Measurements from ENCODE around the gene MAB21L2.
"Not testable (repeated sequence)": the region's sequence is repeated elsewhere in the genome, so short reads cannot be mapped to it uniquely, and the experiment has no call there.

The MAB21L2 gene

DNA sequence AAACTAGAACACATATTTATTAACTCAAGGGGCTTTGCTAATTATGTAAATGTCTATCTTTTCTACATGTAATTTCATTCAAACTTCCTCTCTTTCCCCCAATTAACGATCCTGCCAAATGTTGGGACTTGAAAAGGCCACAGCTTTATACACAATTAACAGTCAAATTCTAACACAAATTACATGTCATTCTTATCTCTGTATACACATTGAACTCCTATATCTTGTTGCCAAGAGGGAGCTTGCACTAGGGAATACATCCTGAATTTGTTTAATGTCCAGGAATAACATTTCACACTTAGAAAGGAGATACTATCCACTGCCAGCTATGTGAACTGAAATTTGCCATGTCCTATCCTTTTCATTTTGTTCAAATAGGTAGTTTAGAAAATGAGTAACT lies 38.9 kb upstream of the MAB21L2 start:
- H3K36me3 ChIP-seq (ENCODE audit: insufficient read depth, low read length): no peaks in the 10 kb centered on the region
- H3F3A ChIP-seq (ENCODE audit: low read depth): no peaks in the 10 kb centered on the region
- H3K79me2 ChIP-seq (ENCODE audit: insufficient read depth, low read length): no peaks in the 10 kb centered on the region
- H4K20me1 ChIP-seq (ENCODE audit: insufficient read depth, low read length, poor library complexity, severe bottlenecking): no peaks in the 10 kb centered on the region
- no peaks in the 10 kb centered on the region for H3K4me1 ChIP-seq (ENCODE audit: insufficient read depth, low read length, poor library complexity, severe bottlenecking)
- H3K4me3 ChIP-seq (ENCODE audit: low read length, poor library complexity, severe bottlenecking): no peak overlapping the region
- no peaks in the 10 kb centered on the region for H3K27me3 ChIP-seq (ENCODE audit: insufficient read depth, low read length, poor library complexity, severe bottlenecking)
- no peaks in the 10 kb centered on the region for H3K9me2 ChIP-seq (replicated peaks; ENCODE audit: low read depth, low read length)
- no peak overlapping the region for H2AFZ ChIP-seq (ENCODE audit: low read length)
- no peak overlapping the region for H3K4me2 ChIP-seq (ENCODE audit: low read depth, low read length, poor library complexity, severe bottlenecking)
- H3K9ac ChIP-seq (ENCODE audit: low read depth, low read length, poor library complexity, severe bottlenecking): no peak overlapping the region
- TF ChIP-seq, protein P1, sequence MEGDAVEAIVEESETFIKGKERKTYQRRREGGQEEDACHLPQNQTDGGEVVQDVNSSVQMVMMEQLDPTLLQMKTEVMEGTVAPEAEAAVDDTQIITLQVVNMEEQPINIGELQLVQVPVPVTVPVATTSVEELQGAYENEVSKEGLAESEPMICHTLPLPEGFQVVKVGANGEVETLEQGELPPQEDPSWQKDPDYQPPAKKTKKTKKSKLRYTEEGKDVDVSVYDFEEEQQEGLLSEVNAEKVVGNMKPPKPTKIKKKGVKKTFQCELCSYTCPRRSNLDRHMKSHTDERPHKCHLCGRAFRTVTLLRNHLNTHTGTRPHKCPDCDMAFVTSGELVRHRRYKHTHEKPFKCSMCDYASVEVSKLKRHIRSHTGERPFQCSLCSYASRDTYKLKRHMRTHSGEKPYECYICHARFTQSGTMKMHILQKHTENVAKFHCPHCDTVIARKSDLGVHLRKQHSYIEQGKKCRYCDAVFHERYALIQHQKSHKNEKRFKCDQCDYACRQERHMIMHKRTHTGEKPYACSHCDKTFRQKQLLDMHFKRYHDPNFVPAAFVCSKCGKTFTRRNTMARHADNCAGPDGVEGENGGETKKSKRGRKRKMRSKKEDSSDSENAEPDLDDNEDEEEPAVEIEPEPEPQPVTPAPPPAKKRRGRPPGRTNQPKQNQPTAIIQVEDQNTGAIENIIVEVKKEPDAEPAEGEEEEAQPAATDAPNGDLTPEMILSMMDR (conservative IDR thresholded peaks at IDR 0.05; ENCODE audit: low read length): no peak
- TF ChIP-seq EZH2phosphoT487 (IDR thresholded peaks at IDR 0.05; ENCODE audit: borderline replicate concordance): no peak
- no peaks in the 10 kb centered on the region for H3K9me3 ChIP-seq (ENCODE audit: insufficient read depth, low read depth, low read length)

- Histone ChIP-seq H3K9me2 (replicated peaks; ENCODE audit: low read depth, low read length) (no peaks in the 10 kb centered on the region), H3K4me2 (ENCODE audit: low read depth, low read length, poor library complexity, severe bottlenecking) (no peak overlapping the region), H3K9ac (ENCODE audit: low read depth, low read length, poor library complexity, severe bottlenecking) (no peak overlapping the region), H3F3A (ENCODE audit: low read depth) (no peaks in the 10 kb centered on the region), H3K4me1 (ENCODE audit: insufficient read depth, low read length, poor library complexity, severe bottlenecking) (no peaks in the 10 kb centered on the region), H4K20me1 (ENCODE audit: insufficient read depth, low read length, poor library complexity, severe bottlenecking) (no peaks in the 10 kb centered on the region), H3K36me3 (ENCODE audit: insufficient read depth, low read length) (no peaks in the 10 kb centered on the region), H3K4me3 (ENCODE audit: low read length, poor library complexity, severe bottlenecking) (no peak overlapping the region), H3K9me3 (ENCODE audit: insufficient read depth, low read depth, low read length) (no peaks in the 10 kb centered on the region), H2AFZ (ENCODE audit: low read length) (no peak overlapping the region), H3K27me3 (ENCODE audit: insufficient read depth, low read length, poor library complexity, severe bottlenecking) (no peaks in the 10 kb centered on the region), H3K79me2 (ENCODE audit: insufficient read depth, low read length) (no peaks in the 10 kb centered on the region)
- TF ChIP-seq, protein P1 (conservative IDR thresholded peaks at IDR 0.05; ENCODE audit: low read length): no peak
- TF ChIP-seq EZH2phosphoT487 (IDR thresholded peaks at IDR 0.05; ENCODE audit: borderline replicate concordance): no peak
These were observed 35.7 kb upstream of the MAB21L2 start for GRCh38 chr4:150546286-150546685.

DNA sequence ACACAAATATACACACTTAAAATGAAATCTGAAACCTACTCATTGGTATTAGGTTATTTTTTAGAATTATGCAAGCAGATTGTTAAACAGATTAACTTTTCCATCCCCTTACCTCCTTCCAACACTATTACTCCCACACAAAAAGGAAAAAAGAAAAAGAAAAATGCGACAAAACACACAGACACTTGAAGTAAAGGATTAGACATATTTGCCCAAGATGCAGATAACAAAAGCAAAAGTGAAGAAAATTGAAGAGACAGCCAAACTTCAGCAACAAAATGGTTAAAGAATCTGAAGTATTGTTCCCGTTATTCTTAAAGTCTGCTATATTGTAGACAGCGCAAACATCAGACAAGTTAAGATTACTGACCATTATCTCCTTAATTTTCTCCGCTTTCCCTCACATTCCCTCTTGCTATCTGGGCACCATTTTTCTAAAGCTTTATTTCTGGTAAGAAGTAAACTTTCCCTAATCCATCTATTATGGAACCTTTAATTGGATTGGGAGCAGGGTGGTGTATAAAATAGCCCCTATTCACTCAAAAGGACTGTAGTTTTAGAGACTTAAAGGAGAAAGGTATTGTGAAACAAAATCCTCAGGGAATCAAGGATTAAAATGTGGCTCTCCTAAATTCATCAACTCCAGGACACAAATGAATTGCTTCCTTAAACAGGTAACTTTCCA lies 34.7 kb upstream of the MAB21L2 start:
- H3K9ac ChIP-seq (ENCODE audit: low read depth, low read length, poor library complexity, severe bottlenecking): no peak overlapping the region
- H3K4me3 ChIP-seq (ENCODE audit: low read length, poor library complexity, severe bottlenecking): no peak overlapping the region
- H3K4me1 ChIP-seq (ENCODE audit: insufficient read depth, low read length, poor library complexity, severe bottlenecking): no peaks in the 10 kb centered on the region
- no peaks in the 10 kb centered on the region for H3K27me3 ChIP-seq (ENCODE audit: insufficient read depth, low read length, poor library complexity, severe bottlenecking)
- no peak overlapping the region for H3K4me2 ChIP-seq (ENCODE audit: low read depth, low read length, poor library complexity, severe bottlenecking)
- no peaks in the 10 kb centered on the region for H3K36me3 ChIP-seq (ENCODE audit: insufficient read depth, low read length)
- H4K20me1 ChIP-seq (ENCODE audit: insufficient read depth, low read length, poor library complexity, severe bottlenecking): no peaks in the 10 kb centered on the region
- H2AFZ ChIP-seq (ENCODE audit: low read length): no peak overlapping the region
- no peaks in the 10 kb centered on the region for H3K79me2 ChIP-seq (ENCODE audit: insufficient read depth, low read length)
- no peaks in the 10 kb centered on the region for H3K9me2 ChIP-seq (replicated peaks; ENCODE audit: low read depth, low read length)
- TF ChIP-seq, protein P1 (conservative IDR thresholded peaks at IDR 0.05; ENCODE audit: low read length): no peak
- no peak for TF ChIP-seq EZH2phosphoT487 (IDR thresholded peaks at IDR 0.05; ENCODE audit: borderline replicate concordance)
- H3F3A ChIP-seq (ENCODE audit: low read depth): no peaks in the 10 kb centered on the region
- no peaks in the 10 kb centered on the region for H3K9me3 ChIP-seq (ENCODE audit: insufficient read depth, low read depth, low read length)

GRCh38 chr4:150557811-150558210 lies 24.1 kb upstream of the MAB21L2 start:
- not testable (repeated sequence) for H3K9me3 ChIP-seq (ENCODE audit: insufficient read depth, low read depth, low read length); H3F3A ChIP-seq (ENCODE audit: low read depth); H3K36me3 ChIP-seq (ENCODE audit: insufficient read depth, low read length); H3K4me3 ChIP-seq (ENCODE audit: low read length, poor library complexity, severe bottlenecking); H2AFZ ChIP-seq (ENCODE audit: low read length); H3K4me2 ChIP-seq (ENCODE audit: low read depth, low read length, poor library complexity, severe bottlenecking); H3K9me2 ChIP-seq (replicated peaks; ENCODE audit: low read depth, low read length); H3K4me1 ChIP-seq (ENCODE audit: insufficient read depth, low read length, poor library complexity, severe bottlenecking); H3K79me2 ChIP-seq (ENCODE audit: insufficient read depth, low read length); H3K27me3 ChIP-seq (ENCODE audit: insufficient read depth, low read length, poor library complexity, severe bottlenecking); H4K20me1 ChIP-seq (ENCODE audit: insufficient read depth, low read length, poor library complexity, severe bottlenecking); H3K9ac ChIP-seq (ENCODE audit: low read depth, low read length, poor library complexity, severe bottlenecking)

Data from Loucy (cell line).